K562 (cell line): Measurements from ENCODE around the gene GTPBP2. TPM values are rescaled to one million over a fixed set of nuclear protein-coding genes. Genes with fewer than 3 reads are reported as not detected.

ENCODE experiments used
- DEAF1 ChIP-seq: fragments of 450-650 bp; formaldehyde crosslinking; IDR thresholded peaks from 2 replicates; pipeline ENCODE4 v1.4.0; 2020; ENCODE audit warnings: mild to moderate bottlenecking, moderate library complexity
- FOXA3 ChIP-seq, 2 experiments: fragments of 450-650 bp in 1 of 2; sonication (generic) in 1 of 2; formaldehyde crosslinking; IDR thresholded peaks in 1 of 2; conservative IDR thresholded peaks in 1 of 2; 2 replicates each; pipeline versions ENCODE4 v1.4.0 to v1.8.0; 2020 to 2022; ENCODE audit warnings: mild to moderate bottlenecking in 2 of 2, missing genetic modification reagents in 1 of 2
- HEY1 ChIP-seq: fragments of 250-450 bp; sonication (Bioruptor Pico); IDR thresholded peaks from 2 replicates; pipeline ENCODE4 v1.5.0; 2020; ENCODE audit warnings: mild to moderate bottlenecking, moderate library complexity, borderline replicate concordance
- HNRNPLL ChIP-seq: fragments of 200-400 bp; formaldehyde crosslinking; IDR thresholded peaks from 2 replicates; pipeline ENCODE4 v1.6.1; 2017; ENCODE audit warnings: low read length, low read depth, mild to moderate bottlenecking; ENCODE audit not compliant: poor library complexity, severe bottlenecking
- PHF20 ChIP-seq: fragments of 450-650 bp; IDR thresholded peaks from 2 replicates; pipeline ENCODE4 v1.6.1; 2018; ENCODE audit not compliant: partially characterized antibody
- PTTG1 ChIP-seq: fragments of 450-650 bp; IDR thresholded peaks from 2 replicates; pipeline ENCODE4 v1.6.1; 2016; ENCODE audit warnings: low read depth, mild to moderate bottlenecking, missing genetic modification characterization, missing compliant biosample characterization
- TFAM ChIP-seq: fragments of 250-450 bp; sonication (Bioruptor Pico); conservative IDR thresholded peaks from 2 replicates; pipeline ENCODE4 v1.5.0; 2021; ENCODE audit warnings: mild to moderate bottlenecking, moderate library complexity
- TGIF2 ChIP-seq: sonication (generic); formaldehyde crosslinking; IDR thresholded peaks from 2 replicates; pipeline ENCODE4 v1.8.1; 2022; ENCODE audit warnings: mild to moderate bottlenecking, missing genetic modification reagents, moderate library complexity
- THRAP3 ChIP-seq: fragments of 450-650 bp; IDR thresholded peaks from 2 replicates; pipeline ENCODE4 v1.6.1; 2016; ENCODE audit warnings: mild to moderate bottlenecking, inconsistent platforms, borderline replicate concordance
- ZBTB7A ChIP-seq: IDR thresholded peaks from 2 replicates; pipeline ENCODE4 v1.6.1; 2011; ENCODE audit warnings: low read depth, mild to moderate bottlenecking, low read length, moderate library complexity, borderline replicate concordance; ENCODE audit not compliant: control insufficient read depth
- ZFP30 ChIP-seq: fragments of 250-450 bp; sonication (Bioruptor Pico); IDR thresholded peaks from 2 replicates; pipeline ENCODE4 v1.8.0; 2022; ENCODE audit warnings: moderate library complexity, mild to moderate bottlenecking, inconsistent platforms, borderline replicate concordance
- ZNF133 ChIP-seq: fragments of 250-450 bp; sonication (Bioruptor Pico); IDR thresholded peaks from 2 replicates; pipeline ENCODE4 v1.4.0; 2020; ENCODE audit warnings: mild to moderate bottlenecking
- ZNF165 ChIP-seq: fragments of 250-450 bp; sonication (Bioruptor Pico); IDR thresholded peaks from 2 replicates; pipeline ENCODE4 v1.4.0; 2020; ENCODE audit warnings: borderline replicate concordance
- ZNF282 ChIP-seq: sonication (generic); formaldehyde crosslinking; IDR thresholded peaks from 2 replicates; pipeline ENCODE4 v1.8.1; 2023; ENCODE audit warnings: missing genetic modification reagents
- ZNF668 ChIP-seq: fragments of 250-450 bp; sonication (Bioruptor Pico); IDR thresholded peaks from 2 replicates; pipeline ENCODE4 v1.8.0; 2022; ENCODE audit warnings: mild to moderate bottlenecking, inconsistent platforms
- polyA plus RNA-seq, 8 experiments: library from polyadenylated mRNA; depleted of rRNA in 4 of 8; stranded (reverse) in 5 of 8; unstranded in 3 of 8; fragments of >200 nt; fragmentation: Nextera tagmentation in 2 of 8; fragmentation: Illumina TruSeq in 1 of 8; extraction: Ambion mirVana in 2 of 8; extraction: Trizol in 1 of 8; gene quantifications; 2 replicates each; pipeline versions ENCODE4 v1.2.1 to v1.2.3, GENCODE V29; 2011 to 2014; ENCODE audit warnings: inconsistent platforms in 1 of 8, missing spikeins in 1 of 8
- total RNA-seq, 7 experiments: library from RNA; depleted of rRNA in 6 of 7; stranded (reverse); fragments of >200 nt in 6 of 7; fragmentation: Illumina TruSeq in 2 of 7; extraction: Trizol in 2 of 7; gene quantifications; 2 replicates each; pipeline versions ENCODE4 v1.2.1 to v1.2.3, GENCODE V29; 2011 to 2021; ENCODE audit warnings: low replicate concordance in 1 of 7
- TF ChIP-seq, protein P1 (sequence below): fragments of 450-650 bp; formaldehyde crosslinking; IDR thresholded peaks from 2 replicates; pipeline ENCODE4 v1.4.0; 2022; ENCODE audit warnings: missing genetic modification characterization
- TF ChIP-seq, protein P2 (sequence below): fragments of 250-450 bp; sonication (Bioruptor Pico); IDR thresholded peaks from 2 replicates; pipeline ENCODE4 v1.8.0; 2021; ENCODE audit warnings: mild to moderate bottlenecking, moderate library complexity
- TF ChIP-seq, protein P3 (sequence below): fragments of 150-350 bp; IDR thresholded peaks from 2 replicates; pipeline ENCODE4 v1.6.1; 2014; ENCODE audit warnings: low read depth, mild to moderate bottlenecking, low read length, borderline replicate concordance

Gene GTPBP2
- total and polyA plus RNA-seq, 9 of the 15 experiments (the other 6 are each of a cell fraction or from before 2014, with no cell fraction given) = 48.4 to 196 (median 111) TPM

- TF ChIP-seq ZBTB7A (no peak; the same call in 1 of the 2 replicates), PHF20 (no peak), TGIF2 (CRISPR knock-in tag) (no peak), HNRNPLL (no peak), TFAM (CRISPR knock-in tag) (no peak), PTTG1 (no peak), FOXA3 (CRISPR knock-in tag; conservative IDR thresholded peaks at IDR 0.05 in 1 of 2, IDR thresholded peaks at IDR 0.05 in 1 of 2) (no peak), ZNF282 (CRISPR knock-in tag) (no peak), HEY1 (CRISPR knock-in tag) (no peak), DEAF1 (no peak), ZNF165 (CRISPR knock-in tag) (no peak), ZNF668 (no peak), ZNF133 (no peak), ZFP30 (CRISPR knock-in tag) (no peak), THRAP3 (no peak)
- TF ChIP-seq, protein P1, sequence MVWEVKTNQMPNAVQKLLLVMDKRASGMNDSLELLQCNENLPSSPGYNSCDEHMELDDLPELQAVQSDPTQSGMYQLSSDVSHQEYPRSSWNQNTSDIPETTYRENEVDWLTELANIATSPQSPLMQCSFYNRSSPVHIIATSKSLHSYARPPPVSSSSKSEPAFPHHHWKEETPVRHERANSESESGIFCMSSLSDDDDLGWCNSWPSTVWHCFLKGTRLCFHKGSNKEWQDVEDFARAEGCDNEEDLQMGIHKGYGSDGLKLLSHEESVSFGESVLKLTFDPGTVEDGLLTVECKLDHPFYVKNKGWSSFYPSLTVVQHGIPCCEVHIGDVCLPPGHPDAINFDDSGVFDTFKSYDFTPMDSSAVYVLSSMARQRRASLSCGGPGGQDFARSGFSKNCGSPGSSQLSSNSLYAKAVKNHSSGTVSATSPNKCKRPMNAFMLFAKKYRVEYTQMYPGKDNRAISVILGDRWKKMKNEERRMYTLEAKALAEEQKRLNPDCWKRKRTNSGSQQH (CRISPR knock-in tag) = peak; percentile 93
- TF ChIP-seq, protein P2, sequence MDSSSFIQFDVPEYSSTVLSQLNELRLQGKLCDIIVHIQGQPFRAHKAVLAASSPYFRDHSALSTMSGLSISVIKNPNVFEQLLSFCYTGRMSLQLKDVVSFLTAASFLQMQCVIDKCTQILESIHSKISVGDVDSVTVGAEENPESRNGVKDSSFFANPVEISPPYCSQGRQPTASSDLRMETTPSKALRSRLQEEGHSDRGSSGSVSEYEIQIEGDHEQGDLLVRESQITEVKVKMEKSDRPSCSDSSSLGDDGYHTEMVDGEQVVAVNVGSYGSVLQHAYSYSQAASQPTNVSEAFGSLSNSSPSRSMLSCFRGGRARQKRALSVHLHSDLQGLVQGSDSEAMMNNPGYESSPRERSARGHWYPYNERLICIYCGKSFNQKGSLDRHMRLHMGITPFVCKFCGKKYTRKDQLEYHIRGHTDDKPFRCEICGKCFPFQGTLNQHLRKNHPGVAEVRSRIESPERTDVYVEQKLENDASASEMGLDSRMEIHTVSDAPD (CRISPR knock-in tag) = no peak
- TF ChIP-seq, protein P3, sequence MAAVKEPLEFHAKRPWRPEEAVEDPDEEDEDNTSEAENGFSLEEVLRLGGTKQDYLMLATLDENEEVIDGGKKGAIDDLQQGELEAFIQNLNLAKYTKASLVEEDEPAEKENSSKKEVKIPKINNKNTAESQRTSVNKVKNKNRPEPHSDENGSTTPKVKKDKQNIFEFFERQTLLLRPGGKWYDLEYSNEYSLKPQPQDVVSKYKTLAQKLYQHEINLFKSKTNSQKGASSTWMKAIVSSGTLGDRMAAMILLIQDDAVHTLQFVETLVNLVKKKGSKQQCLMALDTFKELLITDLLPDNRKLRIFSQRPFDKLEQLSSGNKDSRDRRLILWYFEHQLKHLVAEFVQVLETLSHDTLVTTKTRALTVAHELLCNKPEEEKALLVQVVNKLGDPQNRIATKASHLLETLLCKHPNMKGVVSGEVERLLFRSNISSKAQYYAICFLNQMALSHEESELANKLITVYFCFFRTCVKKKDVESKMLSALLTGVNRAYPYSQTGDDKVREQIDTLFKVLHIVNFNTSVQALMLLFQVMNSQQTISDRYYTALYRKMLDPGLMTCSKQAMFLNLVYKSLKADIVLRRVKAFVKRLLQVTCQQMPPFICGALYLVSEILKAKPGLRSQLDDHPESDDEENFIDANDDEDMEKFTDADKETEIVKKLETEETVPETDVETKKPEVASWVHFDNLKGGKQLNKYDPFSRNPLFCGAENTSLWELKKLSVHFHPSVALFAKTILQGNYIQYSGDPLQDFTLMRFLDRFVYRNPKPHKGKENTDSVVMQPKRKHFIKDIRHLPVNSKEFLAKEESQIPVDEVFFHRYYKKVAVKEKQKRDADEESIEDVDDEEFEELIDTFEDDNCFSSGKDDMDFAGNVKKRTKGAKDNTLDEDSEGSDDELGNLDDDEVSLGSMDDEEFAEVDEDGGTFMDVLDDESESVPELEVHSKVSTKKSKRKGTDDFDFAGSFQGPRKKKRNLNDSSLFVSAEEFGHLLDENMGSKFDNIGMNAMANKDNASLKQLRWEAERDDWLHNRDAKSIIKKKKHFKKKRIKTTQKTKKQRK = no peak
Observed at GRCh38 chr6:43575105-43575771, 53.8 kb downstream of the GTPBP2 start (continued).
